ENCODE results near the gene AVPR1A. TPM values are rescaled to one million over a fixed set of nuclear protein-coding genes. Genes with fewer than 3 reads are reported as not detected.
"Not testable (repeated sequence)": the region's sequence is repeated elsewhere in the genome, so short reads cannot be mapped to it uniquely, and the experiment has no call there.

AVPR1A gene
- not detected for total RNA-seq (ENCODE audit: unreplicated experiment)
- long read RNA-seq = 0 reads

DNA sequence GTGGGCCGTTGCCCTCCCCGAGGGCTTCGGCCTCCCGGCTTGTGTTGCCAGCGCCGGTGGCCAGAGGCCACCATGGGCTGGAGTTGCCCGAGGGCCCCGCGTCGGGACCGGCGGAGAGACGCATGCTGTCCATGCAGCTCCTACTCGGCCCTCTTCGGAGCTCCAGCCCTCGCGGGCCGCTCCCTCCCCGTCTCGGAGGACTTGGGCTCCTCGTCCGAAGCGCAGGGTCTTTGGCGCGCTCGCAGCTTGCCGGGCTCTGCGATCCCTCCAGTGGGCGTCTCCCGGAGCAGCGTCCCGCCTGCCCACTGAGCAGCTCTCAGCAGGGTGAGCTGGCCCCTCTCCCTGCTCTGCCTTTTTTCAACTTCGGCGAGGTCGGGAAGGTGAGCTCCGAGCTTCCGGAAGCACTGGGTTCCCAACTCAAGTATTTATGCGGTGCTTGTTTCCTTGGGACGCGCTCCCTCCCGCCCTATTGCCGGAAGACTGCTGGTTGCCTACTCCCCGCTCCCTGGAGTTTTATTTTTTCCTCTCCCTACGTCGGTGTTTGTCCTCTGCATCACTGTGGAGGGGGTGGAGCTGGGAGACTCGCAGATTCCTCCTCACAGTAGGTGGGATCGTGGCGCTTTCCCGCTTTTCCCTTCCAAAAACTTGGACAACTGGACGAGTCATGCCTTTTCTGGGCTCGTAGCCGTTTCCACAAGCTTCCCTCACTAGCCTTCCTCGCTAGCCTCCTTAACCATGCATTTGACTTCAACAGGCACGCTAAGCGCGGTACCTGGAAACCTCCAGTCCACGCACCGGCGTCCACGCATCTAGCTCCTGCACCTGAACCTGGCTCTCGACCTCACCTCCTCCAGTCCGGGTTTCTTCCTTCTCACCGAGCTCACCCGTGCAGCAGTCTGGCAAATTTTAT lies at the start of gene AVPR1A:
Gene AVPR1A (minus strand): TSS at position 489 of the 910 bp plus-strand sequence. CDS start 365 bp downstream, at position 124.
- DNase-seq = peak; percentile 56
- TF ChIP-seq CTCF (IDR thresholded peaks at IDR 0.05; ENCODE audit: partially characterized antibody, unreplicated experiment) = no peak
- H3K9me3 Mint-ChIP-seq (ENCODE audit: unreplicated experiment) = peaks cover 5% of the 10 kb centered on the region
- H3K27me3 Mint-ChIP-seq (ENCODE audit: unreplicated experiment) = peaks cover 9% of the 10 kb centered on the region
- peaks cover 9% of the 10 kb centered on the region for H3K4me1 Mint-ChIP-seq (ENCODE audit: low read depth, unreplicated experiment)
- peak within 1 kb of the TSS; percentile 90 for H3K4me3 Mint-ChIP-seq (ENCODE audit: unreplicated experiment)
- H3K27ac Mint-ChIP-seq (ENCODE audit: unreplicated experiment) = no peak within 1 kb of the TSS
- peaks cover 8% of the 10 kb centered on the region for H3K36me3 Mint-ChIP-seq (ENCODE audit: unreplicated experiment)

DNA sequence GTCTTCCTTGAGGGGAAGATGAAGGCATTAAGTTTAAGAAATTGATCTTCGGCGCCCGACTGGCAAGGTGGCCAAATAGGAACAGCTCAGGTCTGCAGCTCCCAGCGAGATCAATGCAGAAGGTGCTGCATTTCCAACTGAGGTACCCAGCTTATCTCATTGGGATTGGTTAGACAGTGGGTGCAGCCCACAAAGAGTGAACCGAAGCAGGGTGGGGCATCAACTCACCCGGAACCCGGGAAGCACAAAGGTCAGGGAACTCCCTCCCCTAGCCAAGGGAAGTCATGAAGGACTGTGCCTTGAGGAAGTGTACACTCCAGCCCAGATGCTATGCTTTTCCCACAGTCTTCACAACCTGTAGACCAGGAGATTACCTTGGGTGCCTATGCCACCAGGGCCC lies 45.2 kb upstream of the AVPR1A start:
- Mint-ChIP-seq H3K27me3 (ENCODE audit: unreplicated experiment) (no peaks in the 10 kb centered on the region), H3K36me3 (ENCODE audit: unreplicated experiment) (no peaks in the 10 kb centered on the region), H3K27ac (ENCODE audit: unreplicated experiment) (no peak overlapping the region), H3K4me3 (ENCODE audit: unreplicated experiment) (no peak overlapping the region), H3K9me3 (ENCODE audit: unreplicated experiment) (peaks cover 4% of the 10 kb centered on the region), H3K4me1 (ENCODE audit: low read depth, unreplicated experiment) (no peaks in the 10 kb centered on the region)
- TF ChIP-seq CTCF (IDR thresholded peaks at IDR 0.05; ENCODE audit: partially characterized antibody, unreplicated experiment) = no peak
- DNase-seq = no peak

DNA sequence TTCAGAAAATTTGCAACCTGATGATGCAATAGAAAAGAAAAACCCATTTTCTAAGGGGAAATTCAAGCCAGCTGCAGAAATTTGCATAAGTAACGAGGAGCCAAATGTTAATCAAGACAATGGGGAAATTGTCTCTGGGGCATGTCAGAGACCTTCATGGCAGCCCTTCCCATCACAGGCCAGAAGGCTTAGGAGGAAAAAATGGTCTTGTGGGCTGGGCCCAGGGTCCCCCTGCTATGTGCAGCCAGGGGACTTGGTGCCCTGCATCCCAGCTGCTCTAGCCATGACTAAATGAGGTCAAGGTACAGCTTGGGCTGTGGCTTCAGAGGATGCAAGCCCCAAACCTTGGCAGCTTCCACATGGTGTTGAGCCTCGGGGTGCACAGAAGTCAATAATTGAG lies 28.2 kb upstream of the AVPR1A start:
- Mint-ChIP-seq H3K36me3 (ENCODE audit: unreplicated experiment) (peaks cover 20% of the 10 kb centered on the region), H3K4me3 (ENCODE audit: unreplicated experiment) (no peak overlapping the region), H3K9me3 (ENCODE audit: unreplicated experiment) (peaks cover 13% of the 10 kb centered on the region), H3K27ac (ENCODE audit: unreplicated experiment) (no peak overlapping the region), H3K4me1 (ENCODE audit: low read depth, unreplicated experiment) (no peaks in the 10 kb centered on the region), H3K27me3 (ENCODE audit: unreplicated experiment) (no peaks in the 10 kb centered on the region)
- TF ChIP-seq CTCF (IDR thresholded peaks at IDR 0.05; ENCODE audit: partially characterized antibody, unreplicated experiment) = no peak
- DNase-seq = no peak

DNA sequence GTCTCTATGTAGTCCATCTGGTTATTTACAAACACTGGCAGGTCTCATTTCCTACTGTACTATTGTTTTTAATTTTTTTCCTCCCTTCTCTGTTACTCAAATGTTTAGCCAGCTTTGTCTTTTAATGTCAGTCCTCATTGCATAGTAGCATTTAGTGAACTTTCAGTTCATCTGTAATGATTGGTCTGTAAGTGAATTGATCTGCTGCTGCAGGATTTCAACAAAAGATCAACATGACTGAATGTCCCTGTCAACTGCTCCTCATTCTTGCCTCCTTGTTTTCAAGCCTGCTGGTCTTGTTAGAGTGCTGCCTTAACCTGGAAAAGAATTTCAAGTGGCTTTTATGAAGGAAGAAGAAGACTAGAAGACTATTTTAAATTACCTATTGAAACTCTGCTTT lies 19.3 kb upstream of the AVPR1A start:
- Mint-ChIP-seq H3K36me3 (ENCODE audit: unreplicated experiment) (peaks cover 4% of the 10 kb centered on the region), H3K4me3 (ENCODE audit: unreplicated experiment) (no peak overlapping the region), H3K9me3 (ENCODE audit: unreplicated experiment) (peaks cover 5% of the 10 kb centered on the region), H3K27me3 (ENCODE audit: unreplicated experiment) (no peaks in the 10 kb centered on the region), H3K4me1 (ENCODE audit: low read depth, unreplicated experiment) (no peaks in the 10 kb centered on the region), H3K27ac (ENCODE audit: unreplicated experiment) (no peak overlapping the region)
- no peak for DNase-seq
- no peak for TF ChIP-seq CTCF (IDR thresholded peaks at IDR 0.05; ENCODE audit: partially characterized antibody, unreplicated experiment)

GRCh38 chr12:63167741-63168140 lies 16.7 kb upstream of the AVPR1A start:
- H3K4me1 Mint-ChIP-seq (ENCODE audit: low read depth, unreplicated experiment); H3K27ac Mint-ChIP-seq (ENCODE audit: unreplicated experiment): not testable (repeated sequence)

More at GRCh38 chr12:63167741-63168140, 16.7 kb upstream of the AVPR1A start:
- not testable (repeated sequence) for H3K9me3 Mint-ChIP-seq (ENCODE audit: unreplicated experiment); H3K4me3 Mint-ChIP-seq (ENCODE audit: unreplicated experiment); DNase-seq; H3K27me3 Mint-ChIP-seq (ENCODE audit: unreplicated experiment); H3K36me3 Mint-ChIP-seq (ENCODE audit: unreplicated experiment)

All from glutamatergic neuron (in vitro differentiated cells).